ENCODE measurements around the gene PFKL.

- TF ChIP-seq POLR2A (IDR thresholded peaks at IDR 0.05; ENCODE audit: low read length) = no peak
- no peak for TF ChIP-seq GATA1 (IDR thresholded peaks at IDR 0.05; ENCODE audit: low read depth, low read length)
These were observed 55.2 kb downstream of the PFKL start for GRCh38 chr21:44354775-44355771.

Measured in erythroblast (primary cell).